ENCODE results near the gene GARIN3.
"Not testable (repeated sequence)": the region's sequence is repeated elsewhere in the genome, so short reads cannot be mapped to it uniquely, and the experiment has no call there.

Gene GARIN3

GRCh38 chr5:157185122-157185521 lies 19.1 kb upstream of the GARIN3 start:
- DNase-seq (ENCODE audit: low read depth) = not testable (repeated sequence)

GRCh38 chr5:157184117-157184670 lies 18.1 kb upstream of the GARIN3 start:
- DNase-seq (ENCODE audit: low read depth) = no peak

DNA sequence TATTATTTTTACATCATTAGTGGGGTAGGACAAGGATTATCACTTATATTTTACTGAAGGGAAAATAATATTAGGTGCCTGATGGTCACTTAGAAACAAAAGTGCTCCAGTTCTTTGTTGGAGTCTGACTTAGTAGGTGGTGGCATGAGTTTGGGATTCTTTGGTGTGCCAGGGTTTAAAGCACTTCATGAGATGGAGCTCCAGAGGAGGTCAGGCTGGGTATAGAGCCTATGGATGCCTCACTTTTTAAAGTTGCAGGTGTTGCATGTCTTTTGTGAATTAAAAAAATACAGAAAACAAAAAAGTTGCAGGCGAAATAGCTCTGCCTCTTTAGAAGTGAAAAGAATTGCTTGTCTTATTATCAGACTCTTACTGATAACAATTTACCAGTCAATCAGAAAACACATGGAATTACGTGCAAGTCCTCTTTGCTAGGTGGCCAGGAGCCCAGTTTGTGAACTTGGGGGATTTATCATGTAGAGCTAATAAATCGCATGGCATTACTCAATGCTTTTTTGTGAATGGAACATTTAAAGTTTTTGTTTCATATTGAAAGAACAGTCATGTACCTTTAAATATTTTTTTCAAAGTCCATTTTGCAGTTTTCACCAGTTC lies 16.2 kb upstream of the GARIN3 start:
- no peak for DNase-seq (ENCODE audit: low read depth)

- DNase-seq (ENCODE audit: low read depth) = no peak
These were observed 14.6 kb upstream of the GARIN3 start, which contains the start of gene ITK for GRCh38 chr5:157180374-157181264. ITK (plus strand) TSS chr5:157180840; CDS start chr5:157180978, 138 bp downstream.

GRCh38 chr5:157178966-157179365 lies 12.9 kb upstream of the GARIN3 start:
- no peak for DNase-seq (ENCODE audit: low read depth)

GRCh38 chr5:157177953-157178352 lies 11.9 kb upstream of the GARIN3 start:
- DNase-seq (ENCODE audit: low read depth) = no peak

- no peak for DNase-seq (ENCODE audit: low read depth)
These were observed 9.1 kb upstream of the GARIN3 start for GRCh38 chr5:157175071-157175612.

- peak; percentile 74 for DNase-seq (ENCODE audit: low read depth)
These were observed 6.3 kb upstream of the GARIN3 start for GRCh38 chr5:157172403-157172802.

- no peak for DNase-seq (ENCODE audit: low read depth)
These were observed 2.2 kb upstream of the GARIN3 start for GRCh38 chr5:157168286-157168685.

DNA sequence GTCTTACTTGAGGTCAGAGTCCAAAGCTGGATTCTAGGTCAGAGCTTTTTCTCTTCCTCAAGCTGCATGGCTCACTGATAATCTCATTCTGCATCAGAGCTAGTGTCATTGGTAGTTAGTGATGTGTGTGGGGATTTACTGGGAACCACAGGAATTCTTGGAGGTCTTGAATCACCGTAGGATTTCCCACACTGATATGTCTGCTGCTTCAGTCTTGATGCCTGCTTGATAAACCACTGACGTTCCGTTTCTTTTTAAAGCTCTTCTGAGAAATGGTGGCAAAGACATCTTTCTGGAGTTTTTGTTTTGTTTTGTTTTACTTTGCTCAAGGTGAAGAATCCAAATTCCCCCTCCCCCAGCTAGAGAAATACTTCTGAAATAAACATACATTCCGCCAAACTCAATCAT lies 1.2 kb upstream of the GARIN3 start:
- DNase-seq (ENCODE audit: low read depth) = no peak

DNA sequence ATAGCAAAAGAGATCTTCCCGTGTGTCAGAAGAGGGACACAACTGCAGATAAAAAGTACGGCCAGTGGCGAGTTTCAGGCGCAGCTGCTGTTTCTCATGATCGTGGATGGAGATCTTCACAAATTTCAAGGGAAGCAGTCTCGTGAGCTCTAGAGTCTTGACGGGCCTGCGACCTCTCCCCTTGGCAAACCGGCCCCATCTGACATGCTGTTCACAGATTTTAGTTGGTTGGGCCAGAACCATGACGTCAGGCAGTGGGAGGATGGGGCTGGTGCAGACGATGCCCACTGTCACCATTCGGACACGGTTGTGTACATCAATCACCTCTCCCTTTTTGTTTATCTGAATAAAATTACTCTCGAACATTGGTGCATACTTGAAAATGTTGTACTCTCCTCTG lies 396 bp downstream of the GARIN3 start:
- no peak for DNase-seq (ENCODE audit: low read depth)

DNA sequence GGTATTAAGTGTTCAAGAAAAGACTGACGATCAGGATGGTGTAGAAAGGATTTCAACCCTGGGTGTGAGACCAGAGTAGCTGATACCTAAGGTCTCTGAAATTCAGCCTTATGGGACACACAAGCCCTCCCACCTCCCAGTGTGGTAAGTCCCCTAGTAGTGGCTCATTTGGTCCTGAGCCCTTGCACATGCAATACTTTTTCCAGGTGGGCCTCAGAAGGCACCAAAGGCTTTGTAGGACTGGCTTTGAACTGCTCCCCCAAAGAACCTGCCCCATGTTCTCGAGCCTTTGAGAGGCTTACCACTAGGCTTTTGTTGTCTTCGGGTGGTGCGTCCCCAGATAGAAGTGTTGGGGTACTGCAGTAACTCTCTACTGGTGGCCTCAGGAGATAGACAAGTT lies 803 bp downstream of the GARIN3 start:
- DNase-seq (ENCODE audit: low read depth) = no peak

DNA sequence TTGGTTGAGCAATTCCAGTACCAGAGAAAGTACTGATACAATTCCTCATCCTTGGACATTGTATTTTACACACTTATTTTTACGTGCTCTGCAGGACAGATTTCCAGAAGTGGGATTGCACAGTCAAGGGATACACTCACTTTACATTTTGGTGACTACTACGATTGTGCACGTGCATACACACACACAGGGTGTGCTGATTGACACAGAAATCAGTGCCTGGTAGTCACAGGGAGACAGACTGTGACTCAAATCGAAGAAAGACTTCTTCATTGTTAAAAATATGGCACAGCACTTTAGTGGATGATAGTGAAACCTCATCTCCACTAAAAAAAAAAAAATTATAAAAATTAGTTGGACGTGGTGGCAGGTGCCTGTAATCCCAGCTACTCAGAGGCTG lies 1.5 kb downstream of the GARIN3 start:
- no peak for DNase-seq (ENCODE audit: low read depth)

DNA sequence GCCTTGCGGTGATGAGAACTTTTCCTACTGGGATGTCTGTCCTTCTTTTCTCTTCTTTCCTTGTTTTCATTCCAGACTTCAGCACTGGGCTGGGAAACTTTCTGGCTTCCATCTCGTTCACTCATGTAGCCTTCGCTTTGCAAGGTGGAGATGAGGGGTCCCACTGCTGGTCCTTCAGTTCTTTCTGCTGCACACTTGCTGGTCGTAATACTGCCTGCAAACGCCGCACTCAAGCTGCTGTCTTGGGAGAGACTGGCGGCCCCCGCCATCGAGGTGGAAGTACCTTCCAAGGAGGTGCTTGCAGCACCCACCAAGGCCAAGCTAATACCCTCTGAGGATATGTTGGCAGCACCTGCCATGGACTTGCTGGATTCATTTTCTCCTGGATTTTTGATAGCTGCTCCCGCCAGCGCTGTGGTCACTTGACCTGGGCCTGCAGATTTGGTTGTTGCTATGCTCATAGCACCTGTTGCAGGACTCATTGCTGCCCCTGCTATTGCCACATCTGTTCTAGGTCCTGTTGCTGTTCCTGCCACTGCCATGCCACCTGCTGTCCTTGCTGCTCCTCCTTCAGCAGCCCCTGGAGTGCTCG lies 3.0 kb downstream of the GARIN3 start:
- DNase-seq (ENCODE audit: low read depth) = no peak

GRCh38 chr5:157161996-157162395 lies 4.1 kb downstream of the GARIN3 start:
- DNase-seq (ENCODE audit: low read depth) = no peak

DNA sequence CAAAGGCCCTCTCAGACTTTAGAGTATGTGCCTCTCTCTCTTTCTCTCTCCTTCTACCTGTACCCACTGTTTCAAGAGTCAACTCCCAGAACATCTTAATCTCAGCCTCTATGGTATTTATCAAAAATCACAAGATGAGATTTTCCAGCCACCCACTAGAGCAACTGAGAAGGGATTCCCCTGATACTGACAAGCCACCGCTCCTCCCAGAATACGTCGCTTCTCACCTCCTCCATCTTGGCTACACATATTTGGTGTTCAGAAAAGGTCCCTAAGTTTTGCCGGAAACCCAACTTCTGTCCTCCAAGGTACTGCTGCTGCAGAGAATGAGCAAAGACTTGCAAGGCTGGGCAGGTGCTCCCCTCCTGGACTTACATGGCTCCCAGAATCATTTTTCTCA lies 6.1 kb downstream of the GARIN3 start:
- DNase-seq (ENCODE audit: low read depth) = no peak

- no peak for DNase-seq (ENCODE audit: low read depth)
These were observed 6.8 kb downstream of the GARIN3 start for GRCh38 chr5:157159209-157159751.

GRCh38 chr5:157157293-157157891 lies 8.7 kb downstream of the GARIN3 start:
- no peak for DNase-seq (ENCODE audit: low read depth)

GRCh38 chr5:157155297-157155696 lies 10.8 kb downstream of the GARIN3 start:
- DNase-seq (ENCODE audit: low read depth) = no peak

- no peak for DNase-seq (ENCODE audit: low read depth)
These were observed 15.1 kb downstream of the GARIN3 start for GRCh38 chr5:157150995-157151394.

DNA sequence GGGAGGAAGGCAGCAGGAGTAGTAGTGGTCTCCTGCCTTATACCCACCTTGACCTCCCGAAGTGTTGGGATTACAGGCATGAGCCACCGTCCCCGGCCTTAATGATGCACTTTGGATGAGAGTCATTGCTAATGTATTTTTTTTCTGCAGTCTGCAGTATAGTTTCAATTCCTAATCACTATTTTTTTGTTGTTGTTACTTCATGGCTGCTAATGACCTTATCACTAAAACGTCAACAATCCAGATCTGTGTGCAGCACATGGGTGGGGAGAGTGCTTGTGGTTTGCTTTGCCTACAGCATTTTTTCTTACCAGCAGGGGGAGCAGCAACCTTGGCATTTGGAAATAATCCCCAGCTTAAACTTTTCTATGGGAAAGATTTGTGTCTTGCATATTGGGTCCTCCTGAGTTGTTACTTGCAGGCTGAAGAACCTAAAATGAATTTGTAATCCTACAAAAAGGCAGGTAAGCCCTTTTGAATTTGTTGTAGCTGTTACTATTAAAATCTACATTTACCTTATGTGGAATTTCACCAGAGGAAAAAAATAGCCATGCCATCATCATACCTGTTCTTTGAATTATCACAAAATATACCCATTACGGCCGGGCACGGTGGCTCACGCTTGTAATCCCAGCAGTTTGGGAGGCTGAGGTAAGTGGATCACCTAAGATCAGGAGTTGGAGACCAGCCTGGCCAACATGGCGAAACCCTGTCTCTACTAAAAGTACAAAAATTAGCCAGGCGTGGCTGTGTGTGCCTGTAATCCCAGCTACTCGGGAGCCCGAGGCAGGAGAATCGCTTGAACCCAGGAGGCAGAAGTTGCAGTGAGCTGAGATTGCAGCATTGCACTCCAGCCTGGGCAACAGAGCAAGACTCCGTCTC lies 17.1 kb downstream of the GARIN3 start:
- peak; percentile 61 for DNase-seq (ENCODE audit: low read depth)

All from stimulated activated CD8-positive, alpha-beta memory T cell treated with anti-CD3 and anti-CD28 coated beads, Interleukin-7, amount 100 ng/mL, for 24 hours (primary cell).